ENCODE data around the gene LPIN1.

GRCh38 chr2:11795590-11795989 is 49.2 kb downstream of the LPIN1 start:
- TF ChIP-seq CTCF (IDR thresholded peaks at IDR 0.05) (no peak), POLR2A (IDR thresholded peaks at IDR 0.05; ENCODE audit: low read depth) (no peak), EP300 (IDR thresholded peaks at IDR 0.05) (no peak), POLR2AphosphoS5 (IDR thresholded peaks at IDR 0.05) (no peak)

All from esophagus muscularis mucosa (tissue), 4 donors.